Natural killer cell (primary cell): ENCODE data around the gene PHTF2. TPM values are rescaled to one million over a fixed set of nuclear protein-coding genes. Genes with fewer than 3 reads are reported as not detected.

Source experiments
- ATAC-seq, 3 donors: fragments of 150-1000 bp in 2 of 3; fragments of 200-7000 bp in 1 of 3; cut with Tn5 transposase; 1 replicate in 1 of 3; 2 replicates in 2 of 3; pipeline ENCODE4 v1.10.0; 2021; ENCODE audit warnings: mild to moderate bottlenecking in 2 of 3, moderate library complexity in 2 of 3
- DNase-seq, 2 donors: peaks; one replicate each; pipeline versions ENCODE4 v3.0.0 to v3.0.0-alpha.2; 2013 to 2021; ENCODE audit warnings: mixed read lengths in 1 of 2
- H3K27ac ChIP-seq: one replicate; pipeline ENCODE4 v1.5.1; 2013; ENCODE audit warnings: mild to moderate bottlenecking, low read length
- H3K27me3 ChIP-seq: one replicate; pipeline ENCODE4 v1.6.1; 2013; ENCODE audit warnings: low read length; ENCODE audit not compliant: control insufficient read depth, insufficient read depth
- H3K36me3 ChIP-seq: one replicate; pipeline ENCODE4 v1.6.1; 2013; ENCODE audit warnings: low read length; ENCODE audit not compliant: control insufficient read depth, insufficient read depth
- H3K4me1 ChIP-seq: one replicate; pipeline ENCODE4 v1.6.1; 2013; ENCODE audit warnings: low read length; ENCODE audit not compliant: control insufficient read depth, insufficient read depth
- H3K4me3 ChIP-seq: one replicate; pipeline ENCODE4 v1.5.1; 2013; ENCODE audit warnings: low read length
- H3K9me3 ChIP-seq: one replicate; pipeline ENCODE4 v1.6.1; 2013; ENCODE audit warnings: low read length; ENCODE audit not compliant: control insufficient read depth, insufficient read depth
- H3K27ac Mint-ChIP-seq, 2 donors: one replicate each; pipeline ENCODE4 v1.8.0; 2022; ENCODE audit warnings: mild to moderate bottlenecking in 2 of 2, mixed read lengths in 2 of 2, moderate library complexity in 1 of 2
- H3K27me3 Mint-ChIP-seq, 2 donors: one replicate each; pipeline ENCODE4 v1.8.0; 2022; ENCODE audit warnings: low read depth in 2 of 2, mixed read lengths in 2 of 2
- H3K36me3 Mint-ChIP-seq: one replicate; pipeline ENCODE4 v1.8.0; 2022; ENCODE audit warnings: mixed read lengths
- H3K4me1 Mint-ChIP-seq, 2 donors: one replicate each; pipeline ENCODE4 v1.8.0; 2022; ENCODE audit warnings: mixed read lengths in 2 of 2
- H3K4me3 Mint-ChIP-seq: one replicate; pipeline ENCODE4 v1.8.0; 2022; ENCODE audit warnings: mild to moderate bottlenecking, moderate library complexity, mixed read lengths
- H3K9me3 Mint-ChIP-seq, 2 donors: one replicate each; pipeline ENCODE4 v1.8.0; 2022; ENCODE audit warnings: mixed read lengths in 2 of 2
- WGBS: methylation state at CpG from one replicate; pipeline ENCODE4 v1.1.7; 2013; ENCODE audit warnings: missing lambda C conversion rate; ENCODE audit not compliant: insufficient coverage; 5-methylcytosine and 5-hydroxymethylcytosine counted together
- intact Hi-C: fragments of 100-400 bp; cut with micrococcal nuclease; formaldehyde crosslinking; loops from one replicate; pipeline ENCODE4 v1.14.2; 2022
- total RNA-seq, 4 donors: library from RNA; stranded (reverse); fragments of 120-200 nt in 1 of 4; gene quantifications; one replicate each; pipeline versions ENCODE4 v1.2.3 to v1.2.4, GENCODE V29; 2013 to 2022
- TF ChIP-seq, protein P1 (sequence below): fragments of 200-600 bp; IDR thresholded peaks from one replicate; pipeline ENCODE4 v1.8.0; 2022; ENCODE audit warnings: antibody characterized with exemption

PHTF2 gene
- total RNA-seq, 3 donors from 2014 or later (not counting 1 experiment from before 2014, with no cell fraction given) = 23.1 to 26.9 (median 26.4) TPM

DNA sequence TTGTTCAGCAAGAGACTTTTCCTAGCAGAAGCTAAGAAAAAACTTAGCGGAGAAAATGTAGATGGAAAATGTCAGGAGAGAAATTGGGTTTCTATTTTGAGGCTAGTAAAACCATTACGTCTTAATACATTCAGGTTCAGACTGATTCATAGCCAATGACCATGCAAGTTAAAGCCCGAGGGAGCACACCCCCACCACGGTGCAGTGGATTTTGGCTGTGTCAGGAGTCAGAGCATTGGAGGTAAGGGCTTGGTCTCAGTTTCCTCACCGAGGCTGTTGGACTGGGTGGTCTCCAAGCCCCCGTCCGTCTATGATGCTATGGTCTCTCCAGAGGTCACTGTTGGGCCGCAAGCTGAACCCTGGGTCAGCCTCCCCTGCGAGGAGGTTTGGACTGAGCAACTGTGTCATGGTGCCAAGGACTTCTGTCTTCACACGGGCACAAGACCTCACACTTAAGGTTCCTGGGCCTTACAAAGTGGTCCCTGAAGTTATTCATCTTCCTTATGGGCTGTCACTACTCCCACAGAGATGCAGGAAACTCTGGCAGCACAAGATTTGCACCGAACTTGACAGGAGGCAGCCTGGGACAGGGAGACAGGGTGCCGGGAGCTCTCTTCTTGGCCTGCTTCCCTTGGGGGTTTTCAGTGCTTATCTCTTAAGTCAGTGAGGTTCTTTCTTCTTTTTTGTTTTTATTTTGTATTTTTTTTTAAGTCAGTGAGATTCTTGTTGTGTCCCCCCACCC lies 186.8 kb downstream of the PHTF2 start:
- Histone ChIP-seq H3K4me1 (no peaks in the 10 kb centered on the region), H3K9me3 (no peaks in the 10 kb centered on the region), H3K27ac (no peak overlapping the region), H3K27me3 (no peaks in the 10 kb centered on the region), H3K4me3 (no peak overlapping the region), H3K36me3 (no peaks in the 10 kb centered on the region)
- Mint-ChIP-seq H3K27ac (no peak overlapping the region), H3K4me1 (no peaks in the 10 kb centered on the region), H3K27me3 (peaks cover 4 to 8% of the 10 kb centered on the region in 2 donors), H3K9me3 (no peaks in the 10 kb centered on the region), H3K4me3 (no peak overlapping the region), H3K36me3 (no peaks in the 10 kb centered on the region)
- no peak for ATAC-seq
- 73% methylated on average over 12 of the region's 12 CpGs for WGBS
- no peak for DNase-seq
- intact Hi-C loops = no loop called here
- TF ChIP-seq, protein P1, sequence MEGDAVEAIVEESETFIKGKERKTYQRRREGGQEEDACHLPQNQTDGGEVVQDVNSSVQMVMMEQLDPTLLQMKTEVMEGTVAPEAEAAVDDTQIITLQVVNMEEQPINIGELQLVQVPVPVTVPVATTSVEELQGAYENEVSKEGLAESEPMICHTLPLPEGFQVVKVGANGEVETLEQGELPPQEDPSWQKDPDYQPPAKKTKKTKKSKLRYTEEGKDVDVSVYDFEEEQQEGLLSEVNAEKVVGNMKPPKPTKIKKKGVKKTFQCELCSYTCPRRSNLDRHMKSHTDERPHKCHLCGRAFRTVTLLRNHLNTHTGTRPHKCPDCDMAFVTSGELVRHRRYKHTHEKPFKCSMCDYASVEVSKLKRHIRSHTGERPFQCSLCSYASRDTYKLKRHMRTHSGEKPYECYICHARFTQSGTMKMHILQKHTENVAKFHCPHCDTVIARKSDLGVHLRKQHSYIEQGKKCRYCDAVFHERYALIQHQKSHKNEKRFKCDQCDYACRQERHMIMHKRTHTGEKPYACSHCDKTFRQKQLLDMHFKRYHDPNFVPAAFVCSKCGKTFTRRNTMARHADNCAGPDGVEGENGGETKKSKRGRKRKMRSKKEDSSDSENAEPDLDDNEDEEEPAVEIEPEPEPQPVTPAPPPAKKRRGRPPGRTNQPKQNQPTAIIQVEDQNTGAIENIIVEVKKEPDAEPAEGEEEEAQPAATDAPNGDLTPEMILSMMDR = no peak

DNA sequence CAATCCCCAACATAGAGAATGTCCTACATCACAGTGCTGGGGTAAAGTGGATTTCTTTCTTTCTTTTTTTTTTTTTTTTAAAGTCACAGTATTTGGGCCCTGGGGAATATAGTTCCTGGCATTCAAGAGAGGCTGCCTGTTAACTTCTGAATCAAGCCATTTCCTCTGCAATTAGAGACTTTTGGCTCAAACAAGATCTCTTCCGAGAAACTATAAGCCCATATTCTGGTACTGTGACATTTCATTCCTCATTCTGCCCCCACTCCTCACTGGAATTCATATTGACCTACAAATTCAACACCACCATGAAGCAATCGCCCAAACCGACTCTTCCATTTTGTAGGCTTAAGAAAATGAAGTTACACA lies 187.4 kb downstream of the PHTF2 start:
- H3K4me1 Mint-ChIP-seq = no peaks in the 10 kb centered on the region
- no peaks in the 10 kb centered on the region for H3K36me3 Mint-ChIP-seq
- H3K9me3 Mint-ChIP-seq = no peaks in the 10 kb centered on the region
- H3K27me3 Mint-ChIP-seq = peaks cover 3 to 5% of the 10 kb centered on the region in 2 donors
- Histone ChIP-seq H3K4me3 (no peak overlapping the region), H3K9me3 (no peaks in the 10 kb centered on the region), H3K27ac (no peak overlapping the region), H3K36me3 (no peaks in the 10 kb centered on the region), H3K27me3 (no peaks in the 10 kb centered on the region), H3K4me1 (no peaks in the 10 kb centered on the region)
- no peak overlapping the region for H3K4me3 Mint-ChIP-seq
- 83% methylated on average over 3 of the region's 3 CpGs for whole genome bisulfite sequencing
- DNase-seq (no peak), ATAC-seq (no peak)
- TF ChIP-seq, protein P1 = no peak
- intact Hi-C loops = no loop called here
- no peak overlapping the region for H3K27ac Mint-ChIP-seq

DNA sequence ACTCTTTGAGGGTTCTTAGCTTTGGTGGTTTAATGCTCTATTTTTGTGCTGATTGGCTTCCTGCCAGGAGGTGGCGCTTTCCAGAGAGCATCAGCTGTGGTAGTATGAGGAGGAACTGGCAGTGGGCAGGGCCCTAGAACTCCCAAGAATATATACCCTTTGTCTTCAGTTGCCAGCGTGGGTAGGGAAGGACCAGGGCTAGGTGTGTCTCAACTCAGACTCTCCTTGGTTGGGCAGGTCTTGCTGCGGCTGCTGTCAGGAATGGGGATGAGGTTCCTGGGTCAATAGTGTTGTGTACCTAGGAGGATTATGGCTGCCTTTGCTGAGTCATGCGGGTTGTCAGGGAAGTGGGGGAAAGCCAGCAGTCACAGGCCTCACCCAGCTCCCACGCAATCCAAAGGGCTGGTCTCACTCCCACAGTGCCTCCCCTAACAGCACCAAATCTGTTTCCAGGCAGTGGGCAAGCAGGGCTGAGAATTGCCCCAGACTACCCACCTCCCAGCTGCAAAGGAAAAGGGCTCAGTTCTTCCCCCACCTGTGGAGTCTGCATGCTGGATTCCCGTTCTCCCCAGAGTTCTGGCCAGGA lies 191.5 kb downstream of the PHTF2 start:
- Mint-ChIP-seq H3K9me3 (no peaks in the 10 kb centered on the region), H3K36me3 (no peaks in the 10 kb centered on the region), H3K4me1 (no peaks in the 10 kb centered on the region), H3K27ac (no peak overlapping the region), H3K27me3 (peaks cover 17 to 28% of the 10 kb centered on the region in 2 donors), H3K4me3 (no peak overlapping the region)
- TF ChIP-seq, protein P1 = no peak
- Histone ChIP-seq H3K27me3 (no peaks in the 10 kb centered on the region), H3K36me3 (no peaks in the 10 kb centered on the region), H3K27ac (no peak overlapping the region), H3K4me3 (no peak overlapping the region), H3K4me1 (no peaks in the 10 kb centered on the region), H3K9me3 (no peaks in the 10 kb centered on the region)
- ATAC-seq (no peak), DNase-seq (peak in 1 of 2 donors; percentile 13)
- intact Hi-C loops = no loop called here
- 88% methylated on average over 6 of the region's 6 CpGs for WGBS
